ENCODE results near the gene MYF5.

Gene MYF5

GRCh38 chr12:80677994-80678393 is 38.7 kb upstream of the MYF5 start:
- no peaks in the 10 kb centered on the region for H4K20me1 ChIP-seq (ENCODE audit: insufficient read depth, low read length)
- H3K27ac ChIP-seq (ENCODE audit: low read length): no peak overlapping the region
- H3K27me3 ChIP-seq (ENCODE audit: insufficient read depth, low read length, poor library complexity): no peaks in the 10 kb centered on the region
- no peak for TF ChIP-seq EZH2 (IDR thresholded peaks at IDR 0.05; ENCODE audit: borderline replicate concordance, low read depth, low read length, severe bottlenecking)
- TF ChIP-seq CTCF (IDR thresholded peaks at IDR 0.05; ENCODE audit: borderline replicate concordance, extremely low read depth, low read length, poor library complexity, severe bottlenecking): no peak
- H3K79me2 ChIP-seq (ENCODE audit: insufficient read depth, low read length): no peaks in the 10 kb centered on the region
- ATAC-seq (ENCODE audit: insufficient read depth, low read depth): no peak
- H3K36me3 ChIP-seq (ENCODE audit: insufficient read depth, low read length): no peaks in the 10 kb centered on the region
- no peak overlapping the region for H3K4me2 ChIP-seq (ENCODE audit: insufficient read depth, low read length)
- H3K9me3 ChIP-seq (ENCODE audit: insufficient read depth, low read length, severe bottlenecking): no peaks in the 10 kb centered on the region
- H2AFZ ChIP-seq (ENCODE audit: low read depth, low read length): no peak overlapping the region
- no peak overlapping the region for H3K4me3 ChIP-seq (ENCODE audit: low read depth in 1 of 2, low read length in 2 of 2)
- DNase-seq: no peak
- H3K4me1 ChIP-seq (ENCODE audit: insufficient read depth, low read length): no peaks in the 10 kb centered on the region
- H3K9ac ChIP-seq (ENCODE audit: low read depth, low read length): no peak overlapping the region

GRCh38 chr12:80679346-80680131 is 37.2 kb upstream of the MYF5 start:
- TF ChIP-seq EZH2 (IDR thresholded peaks at IDR 0.05; ENCODE audit: borderline replicate concordance, low read depth, low read length, severe bottlenecking): no peak
- no peak for TF ChIP-seq CTCF (IDR thresholded peaks at IDR 0.05; ENCODE audit: borderline replicate concordance, extremely low read depth, low read length, poor library complexity, severe bottlenecking)

GRCh38 chr12:80681287-80681686 is 35.4 kb upstream of the MYF5 start:
- Histone ChIP-seq H4K20me1 (ENCODE audit: insufficient read depth, low read length) (no peaks in the 10 kb centered on the region), H3K36me3 (ENCODE audit: insufficient read depth, low read length) (no peaks in the 10 kb centered on the region), H3K4me2 (ENCODE audit: insufficient read depth, low read length) (no peak overlapping the region), H2AFZ (ENCODE audit: low read depth, low read length) (no peak overlapping the region), H3K4me1 (ENCODE audit: insufficient read depth, low read length) (no peaks in the 10 kb centered on the region), H3K4me3 (ENCODE audit: low read depth in 1 of 2, low read length in 2 of 2) (no peak overlapping the region), H3K9ac (ENCODE audit: low read depth, low read length) (no peak overlapping the region), H3K27ac (ENCODE audit: low read length) (no peak overlapping the region), H3K27me3 (ENCODE audit: insufficient read depth, low read length, poor library complexity) (no peaks in the 10 kb centered on the region), H3K9me3 (ENCODE audit: insufficient read depth, low read length, severe bottlenecking) (no peaks in the 10 kb centered on the region), H3K79me2 (ENCODE audit: insufficient read depth, low read length) (no peaks in the 10 kb centered on the region)
- DNase-seq (no peak), ATAC-seq (ENCODE audit: insufficient read depth, low read depth) (no peak)
- no peak for TF ChIP-seq EZH2 (IDR thresholded peaks at IDR 0.05; ENCODE audit: borderline replicate concordance, low read depth, low read length, severe bottlenecking)

More at GRCh38 chr12:80679346-80680131, 37.2 kb upstream of the MYF5 start:
- Histone ChIP-seq H3K4me1 (ENCODE audit: insufficient read depth, low read length) (no peaks in the 10 kb centered on the region), H4K20me1 (ENCODE audit: insufficient read depth, low read length) (no peaks in the 10 kb centered on the region), H3K4me2 (ENCODE audit: insufficient read depth, low read length) (no peak overlapping the region), H3K36me3 (ENCODE audit: insufficient read depth, low read length) (no peaks in the 10 kb centered on the region), H3K27me3 (ENCODE audit: insufficient read depth, low read length, poor library complexity) (no peaks in the 10 kb centered on the region), H3K4me3 (ENCODE audit: low read depth in 1 of 2, low read length in 2 of 2) (no peak overlapping the region), H3K27ac (ENCODE audit: low read length) (no peak overlapping the region), H3K79me2 (ENCODE audit: insufficient read depth, low read length) (no peaks in the 10 kb centered on the region), H3K9ac (ENCODE audit: low read depth, low read length) (no peak overlapping the region), H2AFZ (ENCODE audit: low read depth, low read length) (no peak overlapping the region), H3K9me3 (ENCODE audit: insufficient read depth, low read length, severe bottlenecking) (no peaks in the 10 kb centered on the region)
- no peak for ATAC-seq (ENCODE audit: insufficient read depth, low read depth)
- no peak for DNase-seq

- H3K4me2 ChIP-seq (ENCODE audit: insufficient read depth, low read length): no peak overlapping the region
- no peak for ATAC-seq (ENCODE audit: insufficient read depth, low read depth)
- DNase-seq: no peak
Measured at GRCh38 chr12:80681786-80682185, 34.9 kb upstream of the MYF5 start.

More at GRCh38 chr12:80681786-80682185, 34.9 kb upstream of the MYF5 start:
- no peak overlapping the region for H3K4me3 ChIP-seq (ENCODE audit: low read depth in 1 of 2, low read length in 2 of 2)
- no peaks in the 10 kb centered on the region for H4K20me1 ChIP-seq (ENCODE audit: insufficient read depth, low read length)
- H3K79me2 ChIP-seq (ENCODE audit: insufficient read depth, low read length): no peaks in the 10 kb centered on the region
- no peak overlapping the region for H2AFZ ChIP-seq (ENCODE audit: low read depth, low read length)
- no peaks in the 10 kb centered on the region for H3K36me3 ChIP-seq (ENCODE audit: insufficient read depth, low read length)
- H3K4me1 ChIP-seq (ENCODE audit: insufficient read depth, low read length): no peaks in the 10 kb centered on the region
- TF ChIP-seq EZH2 (IDR thresholded peaks at IDR 0.05; ENCODE audit: borderline replicate concordance, low read depth, low read length, severe bottlenecking): no peak
- no peak for TF ChIP-seq CTCF (IDR thresholded peaks at IDR 0.05; ENCODE audit: borderline replicate concordance, extremely low read depth, low read length, poor library complexity, severe bottlenecking)
- no peaks in the 10 kb centered on the region for H3K9me3 ChIP-seq (ENCODE audit: insufficient read depth, low read length, severe bottlenecking)
- H3K27ac ChIP-seq (ENCODE audit: low read length): no peak overlapping the region
- no peak overlapping the region for H3K9ac ChIP-seq (ENCODE audit: low read depth, low read length)
- no peaks in the 10 kb centered on the region for H3K27me3 ChIP-seq (ENCODE audit: insufficient read depth, low read length, poor library complexity)

Data from DND-41 (cell line).